ENCODE measurements around the gene MORN3.

- TF ChIP-seq CTCF (IDR thresholded peaks at IDR 0.05), result no peak
- no peak for TF ChIP-seq SIN3A (IDR thresholded peaks at IDR 0.05; ENCODE audit: borderline replicate concordance, insufficient read depth, low read depth, low read length)
These were observed 59.0 kb downstream of the MORN3 start for GRCh38 chr12:121610239-121611149.

Measured in Panc1 (cell line).